Fibroblast of lung (primary cell): ENCODE measurements around the gene CCNB3.

Source experiments
- CTCF ChIP-seq, 2 donors: IDR thresholded peaks in 1 of 2; conservative IDR thresholded peaks in 1 of 2; 1 replicate in 1 of 2; 2 replicates in 1 of 2; pipeline ENCODE4 v1.5.1; 2011 to 2012; ENCODE audit warnings: low read length in 2 of 2, control low read depth in 1 of 2, inconsistent platforms in 1 of 2, low read depth in 1 of 2, mild to moderate bottlenecking in 1 of 2
- EZH2 ChIP-seq: IDR thresholded peaks from 2 replicates; pipeline ENCODE4 v1.5.1; 2012; ENCODE audit warnings: low read length, control low read depth, mild to moderate bottlenecking; ENCODE audit errors: missing control alignments

DNA sequence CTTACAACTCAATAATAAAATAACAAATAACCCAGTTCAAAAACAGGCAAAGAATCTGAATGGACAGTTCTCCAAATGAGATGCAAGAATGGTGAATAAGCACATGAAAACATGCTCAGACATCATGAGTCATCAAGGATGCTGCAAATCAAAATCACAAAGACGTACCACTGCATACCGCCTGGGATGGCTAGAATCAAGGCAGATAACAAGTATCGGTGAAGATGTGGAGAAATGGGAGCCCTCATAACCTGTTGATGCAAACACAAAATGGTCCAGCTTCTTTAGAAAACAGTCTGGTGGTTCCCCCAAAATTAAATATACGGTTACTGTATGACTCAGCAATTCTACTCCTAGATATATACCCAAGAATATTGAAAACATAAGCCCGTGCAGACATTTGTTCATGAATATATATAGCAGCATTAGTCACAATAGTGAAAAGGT, 36.3 kb upstream of the CCNB3 start:
- TF ChIP-seq CTCF (conservative IDR thresholded peaks at IDR 0.05 in 1 of 2, IDR thresholded peaks at IDR 0.05 in 1 of 2; ENCODE audit: low read depth in 1 of 2, low read length in 2 of 2) (no peak), EZH2 (no peak)
